Skin epidermis (tissue), 12 donors: ENCODE data around the gene NINL.

Source experiments
- H3K27ac ChIP-seq, 21 experiments: fragments of 200-600 bp; sonication (generic) in 11 of 21; one replicate each; pipeline ENCODE4 v1.5.0; 2020; ENCODE audit warnings: mild to moderate bottlenecking in 3 of 21, inconsistent platforms in 2 of 21, moderate library complexity in 2 of 21
- H3K4me3 ChIP-seq, 7 experiments: fragments of 200-600 bp; sonication (generic) in 2 of 7; one replicate each; pipeline ENCODE4 v1.5.0; 2020; ENCODE audit warnings: inconsistent platforms in 2 of 7, mild to moderate bottlenecking in 2 of 7, moderate library complexity in 1 of 7

The NINL gene

DNA sequence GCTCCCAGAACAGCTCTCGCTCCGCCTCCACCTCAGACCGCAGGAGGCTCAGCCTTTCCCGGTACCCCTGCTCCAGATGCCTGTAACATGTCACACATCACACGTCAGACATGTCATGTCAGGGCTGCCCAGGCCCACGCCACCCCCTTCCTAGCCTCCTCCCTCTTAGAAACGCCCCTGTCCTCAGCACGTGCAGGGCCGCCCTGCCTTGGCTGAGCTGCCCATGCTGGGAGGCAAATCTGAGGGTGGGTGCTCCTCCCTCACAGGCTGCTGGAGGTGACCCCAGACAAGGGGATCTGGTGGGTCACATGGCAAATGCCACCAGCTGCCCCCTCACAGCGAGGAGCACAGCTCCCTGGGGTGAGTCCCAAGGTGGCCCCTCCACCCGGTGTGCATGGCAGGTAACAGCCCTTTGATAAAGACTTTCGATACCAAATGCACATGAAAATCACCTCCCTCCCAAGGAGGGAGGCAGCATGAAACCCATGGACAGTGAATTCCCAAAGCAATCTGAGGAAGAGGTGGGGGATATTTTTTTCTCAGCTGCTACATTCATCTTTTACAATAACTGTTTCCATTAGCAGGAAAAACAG lies 93.8 kb downstream of the NINL start:
- Histone ChIP-seq H3K4me3 (no peak overlapping the region), H3K27ac (no peak overlapping the region)

DNA sequence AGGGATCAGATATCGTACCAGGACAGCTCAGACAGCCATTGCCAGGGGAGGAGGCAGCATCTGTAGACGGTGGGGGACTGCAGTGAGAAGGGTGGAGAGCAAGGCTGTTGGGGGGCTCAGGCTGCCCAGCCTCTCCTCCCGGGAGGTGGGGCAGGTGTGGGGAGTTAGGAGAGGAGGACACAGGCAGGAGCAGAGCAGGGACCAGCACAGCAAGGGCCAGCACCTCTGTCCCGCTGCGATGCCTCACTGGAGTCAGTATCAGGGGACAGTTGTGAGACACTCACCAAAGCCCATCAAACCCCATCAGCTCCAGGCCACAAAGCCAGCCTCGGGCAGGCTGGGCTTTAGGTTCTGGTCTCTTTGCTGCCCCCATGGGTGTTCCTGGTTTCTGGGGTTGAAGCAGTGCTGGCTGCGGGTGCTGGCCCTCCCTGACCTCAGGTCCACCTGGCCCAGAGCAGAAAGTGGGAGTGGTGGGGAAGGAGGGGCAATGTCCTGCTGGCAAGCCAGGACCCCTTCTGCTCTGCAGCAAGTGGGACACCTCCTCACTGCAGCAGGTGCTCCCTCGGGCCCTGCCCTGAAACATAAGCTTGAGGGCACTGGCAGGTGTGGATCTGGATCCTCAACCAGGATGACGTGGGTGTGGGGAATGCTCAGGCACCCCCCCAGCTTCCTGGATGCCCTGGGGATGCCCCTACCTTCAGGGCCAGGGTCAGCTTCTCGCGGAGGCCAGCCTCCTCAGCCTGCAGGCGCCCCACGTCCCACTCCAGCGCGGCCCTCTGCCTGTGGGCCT lies 94.5 kb downstream of the NINL start:
- H3K4me3 ChIP-seq, result no peak overlapping the region
- no peak overlapping the region for H3K27ac ChIP-seq

DNA sequence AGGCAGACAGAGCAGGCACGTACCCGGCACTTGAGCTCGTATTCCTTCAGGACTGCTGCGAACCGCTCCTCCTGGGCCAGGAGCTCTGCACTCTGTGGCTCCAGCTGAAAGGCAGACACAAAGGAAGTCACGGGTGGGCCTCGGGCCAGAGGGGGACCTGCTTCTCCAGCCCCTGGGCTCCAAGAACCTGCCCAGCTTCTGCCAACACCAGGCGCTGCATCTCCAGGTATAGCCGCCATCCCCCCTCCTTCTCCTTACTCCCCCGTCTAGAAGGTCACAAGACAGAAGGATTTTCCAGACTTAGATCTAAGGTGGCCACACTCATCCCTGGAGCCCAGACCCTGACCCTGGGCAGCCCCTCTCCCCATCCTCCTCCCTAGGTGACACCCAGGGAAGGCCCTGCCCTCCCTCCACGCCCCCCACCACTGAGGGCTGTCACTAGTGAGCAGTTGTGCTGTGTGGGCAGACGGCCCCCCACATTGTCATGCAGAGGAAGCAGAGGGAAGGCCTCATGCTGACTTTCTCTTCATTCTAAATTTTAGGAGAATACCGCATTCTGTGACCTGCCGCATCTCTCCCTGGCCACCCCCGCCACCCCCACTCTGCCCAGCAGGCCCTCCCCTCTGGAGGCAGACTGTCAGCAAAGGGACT lies 96.0 kb downstream of the NINL start:
- Histone ChIP-seq H3K27ac (no peak overlapping the region), H3K4me3 (no peak overlapping the region)

DNA sequence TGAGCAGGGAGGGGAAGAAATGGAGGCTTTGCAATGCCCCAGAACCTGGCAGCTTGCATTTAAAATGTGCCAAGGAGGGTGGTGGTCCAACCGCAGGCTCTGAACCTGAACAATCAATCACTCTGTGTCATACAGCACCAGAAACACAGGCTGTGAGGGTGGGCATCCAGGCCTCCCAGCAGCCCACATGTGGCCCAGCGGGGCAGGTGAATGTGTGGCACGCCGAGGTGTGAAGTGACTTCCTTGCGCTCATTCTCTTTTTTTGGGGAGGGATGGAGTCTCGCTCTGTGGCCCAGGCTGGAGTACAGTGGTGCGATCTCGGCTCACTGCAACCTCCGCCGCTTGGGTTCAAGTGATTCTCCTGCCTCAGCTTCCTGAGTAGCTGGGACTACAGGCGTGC lies 97.4 kb downstream of the NINL start:
- Histone ChIP-seq H3K27ac (peak overlapping the region in 2 of 21 experiments; percentile 45 to 67), H3K4me3 (no peak overlapping the region)

DNA sequence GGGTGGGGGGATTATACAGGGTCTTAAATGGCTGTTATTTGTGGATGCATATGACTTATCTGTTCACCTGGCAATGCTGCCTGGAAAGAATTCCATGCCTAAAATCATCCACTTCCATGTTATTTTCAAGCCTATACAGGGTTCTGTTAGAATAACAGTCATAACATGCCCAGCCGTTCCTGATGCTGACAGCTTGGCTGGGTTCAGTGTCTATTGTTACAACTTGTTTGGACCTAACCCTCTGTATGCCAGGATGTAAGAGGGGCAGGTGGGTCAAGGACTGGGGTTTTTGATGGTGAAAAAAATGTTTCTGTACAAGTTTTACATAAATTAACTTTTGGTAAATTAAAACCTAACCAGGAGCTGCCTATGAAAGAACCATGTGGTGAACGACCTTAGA lies 98.0 kb downstream of the NINL start:
- Histone ChIP-seq H3K4me3 (no peak overlapping the region), H3K27ac (peak overlapping the region in 2 of 21 experiments; percentile 45 to 67)

DNA sequence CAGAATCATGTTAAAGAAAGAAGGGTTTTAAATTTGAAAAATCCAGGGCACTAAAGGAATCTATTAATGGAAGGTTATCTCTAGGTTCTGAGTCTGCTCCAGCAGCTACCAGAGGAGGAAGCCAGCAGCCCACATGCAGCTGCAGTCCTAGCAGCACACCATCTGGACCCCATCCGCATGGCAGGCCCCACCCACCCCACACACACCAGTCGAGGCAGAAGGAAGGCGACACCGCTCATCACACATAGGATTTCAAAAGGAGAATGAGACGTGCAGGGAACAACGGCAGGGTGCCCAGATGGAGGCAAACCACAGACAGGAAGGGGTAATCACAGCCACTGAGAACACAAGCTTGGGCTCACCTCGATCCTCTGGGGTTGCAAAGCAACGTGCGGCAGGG lies 99.0 kb downstream of the NINL start:
- peak overlapping the region in 2 of 21 experiments; percentile 3 to 67 for H3K27ac ChIP-seq

DNA sequence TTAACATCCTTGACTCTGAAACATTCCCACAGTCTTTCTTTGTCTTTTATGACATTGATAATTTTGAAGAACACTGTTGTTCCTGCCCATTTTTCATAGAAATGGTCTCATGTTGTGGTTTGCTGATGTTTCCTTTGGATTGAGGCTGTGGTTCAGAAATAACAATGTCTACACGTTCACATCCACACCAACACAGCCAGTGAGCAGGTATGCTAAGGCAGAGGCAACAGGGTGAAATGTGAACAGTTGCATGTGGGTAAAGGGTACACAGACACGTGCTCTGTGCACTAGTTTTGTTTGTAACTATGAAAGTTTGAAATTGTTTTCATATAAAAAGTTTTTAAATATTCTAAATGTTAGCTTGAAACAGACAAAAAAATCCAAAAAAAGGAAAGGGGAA lies 99.5 kb downstream of the NINL start:
- Histone ChIP-seq H3K27ac (peak overlapping the region in 1 of 21 experiments; percentile 67), H3K4me3 (no peak overlapping the region)

More for the DNA sequence above, 99.0 kb downstream of the NINL start:
- no peak overlapping the region for H3K4me3 ChIP-seq

DNA sequence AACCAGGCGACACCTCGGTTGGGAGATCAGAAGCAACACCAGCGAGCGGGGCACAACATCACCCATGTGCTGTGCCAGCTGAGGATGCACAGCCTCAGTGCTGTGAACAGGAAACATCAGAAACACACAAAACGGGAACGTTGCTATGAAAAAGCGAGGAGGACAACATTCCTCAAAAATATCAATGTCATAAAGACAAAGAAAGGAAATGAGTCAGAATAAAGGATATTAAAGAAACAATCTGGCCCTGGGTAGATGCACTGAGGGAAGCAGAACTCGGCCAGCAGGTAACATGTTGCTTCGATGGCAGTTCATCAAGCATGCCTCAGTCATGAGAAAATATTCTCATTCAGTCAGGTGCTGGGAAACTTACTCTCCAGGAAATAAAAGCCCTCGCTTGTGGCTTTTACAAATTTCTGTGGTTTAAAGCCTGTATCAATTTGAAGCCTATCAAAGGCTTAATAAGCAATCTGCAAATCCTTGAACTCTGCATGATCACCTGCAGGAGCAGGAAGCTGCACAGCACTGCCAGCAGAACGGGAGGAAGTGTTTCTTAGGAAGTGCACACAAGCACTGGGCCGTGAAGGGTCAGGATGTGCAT lies 100.3 kb downstream of the NINL start:
- no peak overlapping the region for H3K4me3 ChIP-seq
- peak overlapping the region in 1 of 21 experiments; percentile 55 for H3K27ac ChIP-seq

DNA sequence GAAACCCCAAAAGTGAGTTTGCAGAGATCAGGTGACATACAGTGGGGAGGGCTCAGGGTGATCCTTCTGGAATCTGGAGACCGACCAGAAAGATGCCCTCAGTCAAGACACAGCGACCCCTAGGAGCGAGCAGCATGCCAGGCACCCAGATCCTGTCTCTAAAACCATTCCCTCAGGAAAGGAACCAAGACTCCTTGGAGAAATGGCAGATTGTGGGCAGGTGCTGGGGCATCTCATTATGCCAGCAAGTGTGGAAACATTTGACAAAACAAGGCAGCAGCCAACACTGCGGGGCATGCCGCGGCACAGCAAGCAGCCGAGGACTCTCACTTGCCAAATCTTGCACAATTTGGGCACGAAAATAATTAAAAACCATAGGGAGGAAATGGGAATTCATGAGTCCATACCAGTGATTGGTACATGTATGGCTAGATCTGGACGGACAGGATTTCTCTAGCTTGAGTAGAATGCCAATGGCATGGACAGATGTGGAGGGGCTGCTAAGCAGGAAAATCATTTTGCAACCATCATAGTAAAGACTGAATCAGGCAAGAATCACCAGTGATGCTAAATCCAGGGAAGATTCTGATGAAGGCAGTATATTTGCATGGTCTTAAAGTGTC lies 101.0 kb downstream of the NINL start:
- Histone ChIP-seq H3K4me3 (no peak overlapping the region), H3K27ac (peak overlapping the region in 1 of 21 experiments; percentile 55)

DNA sequence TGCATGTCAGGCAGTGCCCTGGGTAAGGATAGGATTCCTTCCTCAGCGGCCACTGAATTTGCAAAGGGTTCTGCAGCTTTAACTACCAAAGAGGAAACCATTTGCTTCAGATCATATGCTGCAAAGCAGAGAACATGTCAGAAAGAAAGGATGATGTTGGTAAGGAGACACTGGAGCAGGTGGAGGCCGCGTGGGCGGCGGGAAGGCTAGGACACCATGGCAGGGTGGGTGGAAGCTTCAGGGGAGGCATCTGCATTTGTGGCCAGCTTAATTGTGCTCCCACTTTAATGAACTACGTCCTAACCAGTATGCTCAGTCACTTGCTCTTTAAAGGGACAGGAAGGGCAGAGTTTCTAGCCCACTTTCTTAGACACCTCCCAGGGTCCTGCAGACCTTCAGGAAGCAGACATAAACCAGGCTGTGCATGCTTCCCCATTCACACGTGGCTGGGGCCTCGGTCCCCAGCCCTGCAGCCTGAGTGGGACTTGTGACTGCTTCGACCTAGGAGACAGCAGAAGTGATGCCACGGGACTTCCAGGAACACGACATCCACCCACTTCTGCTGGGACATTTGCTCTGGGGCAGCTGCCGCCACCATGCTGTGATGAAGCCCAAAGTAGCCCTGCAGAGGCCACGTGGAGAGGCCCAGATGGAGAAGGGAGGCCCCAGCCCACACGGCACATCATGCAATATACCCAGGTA lies 101.7 kb downstream of the NINL start:
- Histone ChIP-seq H3K4me3 (no peak overlapping the region), H3K27ac (peak overlapping the region in 1 of 21 experiments; percentile 5)

DNA sequence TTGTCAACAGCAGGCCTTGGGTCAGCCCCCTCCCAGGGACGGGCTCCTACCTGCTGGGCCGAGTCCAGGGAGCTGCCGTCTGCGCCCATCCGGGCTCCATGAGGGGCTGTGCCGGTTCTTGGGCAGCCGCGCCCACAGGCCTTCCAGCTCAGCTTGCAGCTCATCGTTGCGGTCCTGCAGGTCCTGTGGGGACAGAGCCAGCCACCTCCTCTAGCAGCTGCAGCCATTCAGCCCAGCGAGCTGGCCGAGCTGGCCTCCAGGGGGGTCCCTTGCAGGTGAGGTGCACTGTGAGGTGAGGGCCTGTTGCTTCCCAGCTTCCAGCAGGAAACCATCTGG lies 103.4 kb downstream of the NINL start:
- H3K4me3 ChIP-seq, result no peak overlapping the region
- peak overlapping the region in 1 of 21 experiments; percentile 59 for H3K27ac ChIP-seq

DNA sequence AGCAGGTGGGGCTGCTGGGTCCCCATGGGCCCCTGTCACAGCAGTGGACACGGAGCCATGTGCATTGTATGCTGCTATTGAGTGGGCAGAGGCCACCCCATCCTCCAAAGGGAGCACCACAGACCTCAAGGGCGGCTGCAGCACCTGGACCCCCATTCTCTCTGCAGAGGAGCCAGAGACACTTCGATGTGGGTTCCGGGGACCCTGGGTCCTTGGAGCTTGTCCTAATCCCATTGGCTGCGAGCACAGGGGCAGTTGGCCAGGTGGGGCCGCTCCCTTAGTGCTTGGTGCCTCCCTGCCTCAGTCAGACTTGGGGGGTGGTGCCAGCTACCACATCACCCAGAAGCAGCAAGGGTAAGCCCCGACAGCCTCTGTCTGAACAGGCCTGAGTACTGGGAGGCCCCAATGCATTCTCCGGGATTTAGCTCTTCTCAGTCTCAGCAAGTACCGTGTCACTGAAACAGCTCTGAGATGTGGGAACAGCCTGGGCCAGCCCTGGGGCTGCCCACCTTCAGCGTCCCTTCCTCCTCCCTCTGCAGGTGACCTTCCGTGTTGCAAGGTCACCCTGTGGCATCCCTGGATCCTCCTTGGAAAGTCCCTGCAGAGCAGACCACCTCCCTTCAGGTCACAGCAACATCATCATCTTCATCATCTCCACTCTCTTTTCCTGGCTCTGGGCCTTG lies 104.0 kb downstream of the NINL start:
- Histone ChIP-seq H3K27ac (peak overlapping the region in 2 of 21 experiments; percentile 51 to 59), H3K4me3 (no peak overlapping the region)

DNA sequence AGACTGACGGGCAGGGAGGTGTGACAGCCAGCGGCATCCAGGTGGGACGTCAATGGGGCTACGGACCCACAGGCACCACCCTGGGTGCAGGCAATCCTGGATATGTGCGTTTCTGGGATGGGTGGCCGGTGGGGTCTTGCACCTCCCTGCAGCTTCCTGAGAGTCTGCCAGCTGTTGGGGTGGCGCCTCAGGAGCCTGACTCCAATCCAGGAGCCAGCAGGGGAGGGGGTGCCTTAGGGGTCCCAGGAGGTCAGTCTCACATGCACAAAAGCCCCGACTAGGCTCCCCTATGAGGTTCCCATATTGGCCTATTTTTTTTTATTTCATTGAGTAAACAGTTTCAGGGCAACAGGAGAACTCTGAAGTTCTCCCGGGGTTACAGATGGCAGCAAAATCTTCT lies 104.5 kb downstream of the NINL start:
- peak overlapping the region in 2 of 21 experiments; percentile 44 to 51 for H3K27ac ChIP-seq
- no peak overlapping the region for H3K4me3 ChIP-seq

DNA sequence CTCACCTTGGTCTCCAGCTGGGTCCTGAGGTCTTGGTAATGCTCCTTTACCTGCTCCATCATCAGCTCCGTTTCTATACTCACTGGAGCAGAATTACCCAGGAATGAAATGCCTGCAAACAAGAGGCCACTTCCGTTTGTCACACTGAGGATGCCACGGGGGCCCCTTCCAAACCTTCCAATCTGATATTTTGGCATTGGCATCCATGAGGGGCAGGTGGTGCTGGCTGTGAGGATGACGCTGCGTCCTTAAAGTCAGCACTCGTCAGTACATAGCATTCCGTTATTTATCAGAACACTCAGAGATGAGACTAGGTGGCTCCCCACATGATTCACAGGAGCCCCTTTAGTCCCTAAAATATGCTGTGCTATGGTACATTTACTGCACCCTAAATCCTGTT lies 105.2 kb downstream of the NINL start:
- Histone ChIP-seq H3K27ac (peak overlapping the region in 1 of 21 experiments; percentile 78), H3K4me3 (no peak overlapping the region)

DNA sequence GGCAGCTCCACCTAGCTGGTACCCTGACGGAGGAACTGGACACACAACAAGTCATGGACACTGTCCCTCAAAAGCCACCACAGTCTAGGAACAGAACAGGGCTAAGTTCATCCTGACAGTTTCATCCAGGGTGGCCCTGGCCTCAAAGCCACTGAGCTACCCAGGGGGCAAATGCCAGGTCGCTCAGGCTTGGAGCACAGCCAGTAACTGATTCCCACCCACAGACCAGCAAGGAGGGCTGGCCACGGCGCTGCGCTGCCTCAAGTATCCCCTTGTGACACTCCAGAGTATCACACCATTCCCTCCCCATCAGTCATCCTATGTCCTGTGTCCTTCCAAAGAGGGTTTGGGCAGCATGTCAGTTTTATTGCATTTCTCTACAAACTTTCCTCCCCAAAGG lies 105.7 kb downstream of the NINL start:
- Histone ChIP-seq H3K27ac (peak overlapping the region in 2 of 21 experiments; percentile 35 to 78), H3K4me3 (no peak overlapping the region)

DNA sequence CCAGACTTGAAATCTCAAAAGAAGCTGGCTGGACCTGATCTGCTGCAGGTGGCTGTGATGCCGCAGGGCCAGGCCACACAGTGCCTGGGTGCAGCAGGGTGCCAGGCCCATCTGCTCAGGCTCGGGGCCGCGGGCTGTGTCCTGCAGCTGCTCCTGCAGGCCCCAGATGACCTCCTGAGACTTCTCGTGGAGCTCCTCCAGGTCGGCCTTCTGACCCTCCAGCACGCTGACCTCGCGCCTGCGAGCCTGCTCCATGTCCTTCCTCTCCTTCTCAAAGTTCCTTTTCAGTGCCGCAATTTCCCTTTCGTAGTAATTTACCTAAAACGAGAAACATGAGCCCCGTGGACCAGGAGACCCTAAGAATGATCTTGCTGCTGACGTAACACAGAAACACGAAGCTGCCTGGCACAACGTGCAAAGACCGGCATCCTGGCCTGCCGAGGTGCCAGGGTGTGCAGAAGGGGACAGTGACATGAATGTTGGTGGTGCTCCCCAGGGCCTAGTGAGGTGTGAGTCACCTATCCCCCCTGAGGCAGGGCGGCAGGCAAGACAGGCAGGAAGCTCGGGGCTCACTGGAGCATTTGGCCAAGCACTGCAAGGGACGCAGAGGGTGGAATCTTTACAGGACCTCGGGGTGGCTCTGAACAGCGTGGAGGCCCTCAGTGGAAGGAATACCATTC lies 106.3 kb downstream of the NINL start:
- Histone ChIP-seq H3K4me3 (no peak overlapping the region), H3K27ac (peak overlapping the region in 2 of 21 experiments; percentile 35 to 78)

DNA sequence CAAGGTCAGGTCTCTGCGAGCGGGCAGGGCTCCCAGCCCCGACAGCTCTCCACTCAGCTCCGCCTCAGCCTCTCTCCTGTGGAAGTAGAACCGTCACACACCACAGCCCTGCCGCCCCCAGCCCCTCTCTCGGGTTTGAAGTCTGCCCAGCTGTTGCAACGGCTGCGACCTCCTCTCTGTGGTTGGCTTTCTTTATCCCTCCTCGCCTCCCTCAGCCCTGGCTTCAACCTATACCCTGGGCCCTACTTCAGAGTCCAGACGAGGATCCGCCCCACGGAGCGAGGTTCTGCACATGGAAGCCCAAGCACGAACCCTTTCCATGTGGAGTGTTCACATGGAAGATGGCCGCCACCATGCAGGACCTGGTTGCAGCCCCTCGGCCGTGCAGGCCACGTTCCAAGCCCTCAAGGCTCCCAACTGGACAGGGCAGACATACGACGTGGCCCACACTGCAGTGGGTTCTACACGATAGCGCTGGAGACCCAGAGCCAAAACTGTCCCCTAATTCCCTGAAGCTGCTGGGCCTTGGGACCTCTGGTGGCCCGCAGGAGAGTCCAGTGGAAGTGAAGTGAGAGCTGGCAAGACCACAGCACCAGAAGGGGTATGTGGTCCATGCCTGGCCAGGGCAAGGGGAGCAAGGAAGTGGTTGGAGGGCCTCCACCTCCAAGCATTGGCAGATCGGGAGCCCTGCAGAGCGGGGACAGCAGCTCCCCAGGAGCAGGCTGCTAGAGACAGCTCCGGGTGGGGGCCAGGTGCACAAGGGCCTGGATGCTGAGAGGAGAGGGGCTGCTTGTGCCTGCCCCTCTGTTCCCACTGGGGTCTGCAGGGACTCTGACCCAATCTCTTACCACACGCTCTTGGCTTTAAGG lies 108.1 kb downstream of the NINL start:
- H3K4me3 ChIP-seq, result no peak overlapping the region
- H3K27ac ChIP-seq, result no peak overlapping the region
